GM12873 (cell line): Measurements from ENCODE around the gene CCDC9B.

Experiments
- CTCF ChIP-seq: IDR thresholded peaks from 2 replicates; pipeline ENCODE4 v1.5.1; 2012; ENCODE audit warnings: low read depth, mild to moderate bottlenecking, moderate library complexity, low read length, control low read depth; ENCODE audit not compliant: insufficient read depth; ENCODE audit errors: missing control alignments

CCDC9B gene

DNA sequence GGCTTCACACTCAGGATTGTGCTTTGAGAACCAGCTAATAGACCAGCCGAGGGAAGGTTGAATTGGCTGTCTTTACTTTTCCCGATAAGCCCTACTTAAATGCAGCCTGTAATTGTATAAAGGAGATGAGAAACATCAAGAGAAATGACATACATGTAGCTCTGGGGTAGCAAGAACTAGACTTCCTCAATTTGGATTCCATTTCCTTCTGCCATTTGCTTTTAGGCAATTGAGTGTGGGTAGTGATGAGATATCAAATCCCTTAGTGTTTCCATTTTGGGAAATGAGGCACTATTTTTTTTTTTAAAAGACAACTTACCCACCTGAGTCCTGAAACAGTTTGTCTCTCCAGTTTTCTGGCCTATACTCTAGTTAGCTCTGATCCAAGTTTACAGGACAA, 15.0 kb downstream of the CCDC9B start:
- no peak for TF ChIP-seq CTCF

DNA sequence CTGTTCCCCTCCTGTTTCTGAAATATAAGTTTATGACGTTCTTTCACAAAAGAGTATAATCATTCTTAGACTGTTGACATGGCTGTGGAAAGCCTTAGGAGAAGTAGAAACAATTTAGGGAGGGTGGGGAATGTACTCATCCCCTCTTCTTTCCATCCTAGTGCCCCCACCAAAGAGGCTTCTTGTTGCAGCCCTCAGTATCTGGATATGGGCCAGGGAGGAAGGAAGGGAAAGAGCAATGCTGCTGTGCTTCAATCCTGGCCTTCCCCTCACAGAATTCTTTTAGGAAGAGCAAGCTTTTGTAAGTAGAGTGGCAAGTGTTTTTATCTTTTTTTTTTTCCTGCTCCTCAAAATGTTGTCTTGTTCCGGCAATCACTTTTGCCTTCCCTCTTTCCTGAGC, 15.6 kb downstream of the CCDC9B start:
- no peak for TF ChIP-seq CTCF

- no peak for TF ChIP-seq CTCF
Measured at GRCh38 chr15:40323953-40324937, 16.5 kb downstream of the CCDC9B start.

DNA sequence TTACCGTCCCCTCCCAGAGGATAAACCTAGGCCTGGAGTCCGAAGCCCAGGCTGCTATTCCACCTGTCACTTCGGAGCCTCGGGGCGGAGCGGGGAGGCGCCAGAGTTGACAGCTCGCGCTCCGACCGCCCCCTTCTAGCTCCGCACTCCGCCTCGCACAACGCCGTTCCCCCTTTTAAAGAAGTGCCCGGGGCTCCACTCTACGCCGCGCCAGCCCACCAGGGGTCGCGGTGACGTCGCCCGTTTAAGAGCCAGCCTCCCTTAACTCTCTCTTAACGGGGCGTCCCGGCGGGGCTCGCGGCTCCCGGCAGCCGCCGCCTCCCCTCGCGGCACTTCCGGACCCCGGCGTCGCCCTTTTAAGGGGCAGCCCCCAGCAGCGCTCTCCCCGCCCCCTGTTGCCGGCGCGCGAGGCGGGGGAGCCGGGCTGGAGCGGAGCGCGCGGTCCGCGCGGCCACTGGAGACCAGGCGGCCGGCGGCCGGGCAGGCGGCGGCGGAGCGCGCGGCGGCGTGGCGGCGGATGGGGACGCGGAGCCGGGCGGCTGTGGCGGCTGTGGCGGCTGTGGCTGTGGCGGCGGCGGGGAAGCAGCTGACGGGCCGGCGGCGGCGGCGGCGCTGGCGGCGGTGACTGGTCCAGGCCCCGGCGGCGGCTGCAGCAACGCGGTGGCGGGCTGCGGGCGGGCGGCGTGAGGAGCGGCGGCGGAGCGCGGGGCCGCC, 17.3 kb downstream of the CCDC9B start, which contains the start of gene INAFM2:
INAFM2 (plus strand) TSS at position 454 of the 714 bp plus-strand sequence. CDS start 364 bp downstream, outside the sequence.
- TF ChIP-seq CTCF = peak; percentile 52

- no peak for TF ChIP-seq CTCF
Measured at GRCh38 chr15:40322531-40323238, 18.1 kb downstream of the CCDC9B start.

GRCh38 chr15:40320931-40321371, 19.8 kb downstream of the CCDC9B start:
- peak; percentile 86 for TF ChIP-seq CTCF

GRCh38 chr15:40320409-40320808, 20.3 kb downstream of the CCDC9B start:
- TF ChIP-seq CTCF = no peak
